Tibial nerve (tissue), 4 donors: ENCODE results near the gene SIM1.

Experiments used
- EP300 ChIP-seq, 2 donors: sonication (generic); formaldehyde crosslinking; IDR thresholded peaks; one replicate each; pipeline ENCODE4 v1.6.1; 2017; ENCODE audit warnings: antibody characterized with exemption in 2 of 2, mild to moderate bottlenecking in 1 of 2
- TF ChIP-seq, protein P1 (sequence below), 5 experiments: fragments of 200-600 bp in 3 of 5; fragments of 450-650 bp in 2 of 5; sonication (generic) in 3 of 5; IDR thresholded peaks; one replicate each; pipeline ENCODE4 v1.5.1; 2016 to 2019; ENCODE audit warnings: antibody characterized with exemption in 5 of 5, mild to moderate bottlenecking in 3 of 5, moderate library complexity in 2 of 5

DNA sequence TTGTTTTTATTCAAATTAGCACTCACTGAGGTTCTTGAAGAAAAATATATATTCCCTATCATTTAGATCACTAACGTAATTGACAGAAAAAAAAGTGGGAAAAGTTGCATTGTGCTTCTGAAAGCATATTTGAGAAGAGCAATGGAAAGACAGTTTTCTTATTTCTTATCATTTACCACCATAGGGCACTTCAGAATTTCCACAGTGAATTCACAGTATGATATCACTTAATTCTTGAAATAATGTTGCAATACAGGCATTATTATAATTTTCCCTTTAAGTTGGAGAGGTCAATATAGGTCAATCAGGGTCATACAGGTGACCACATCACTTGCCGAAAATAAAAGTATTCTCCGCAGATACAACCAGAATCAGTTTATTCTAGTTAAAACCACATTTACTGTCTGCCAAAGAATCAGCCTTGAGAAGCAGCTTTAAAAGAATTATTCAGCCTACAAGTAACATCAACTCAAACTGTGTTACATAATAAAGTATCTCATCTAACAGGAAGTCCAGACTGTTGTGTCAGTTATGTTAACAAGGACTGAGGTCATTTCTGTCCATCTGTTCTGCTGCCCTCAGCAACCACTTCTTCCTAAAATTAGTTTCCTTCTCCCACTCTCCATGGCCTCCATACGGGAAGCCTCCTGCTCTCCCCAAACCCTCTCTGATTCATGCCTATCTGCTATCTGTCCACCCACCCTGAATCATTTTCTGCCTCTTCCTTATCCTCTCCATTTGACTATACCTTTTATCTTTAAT lies 121.2 kb downstream of the SIM1 start:
- TF ChIP-seq, protein P1, sequence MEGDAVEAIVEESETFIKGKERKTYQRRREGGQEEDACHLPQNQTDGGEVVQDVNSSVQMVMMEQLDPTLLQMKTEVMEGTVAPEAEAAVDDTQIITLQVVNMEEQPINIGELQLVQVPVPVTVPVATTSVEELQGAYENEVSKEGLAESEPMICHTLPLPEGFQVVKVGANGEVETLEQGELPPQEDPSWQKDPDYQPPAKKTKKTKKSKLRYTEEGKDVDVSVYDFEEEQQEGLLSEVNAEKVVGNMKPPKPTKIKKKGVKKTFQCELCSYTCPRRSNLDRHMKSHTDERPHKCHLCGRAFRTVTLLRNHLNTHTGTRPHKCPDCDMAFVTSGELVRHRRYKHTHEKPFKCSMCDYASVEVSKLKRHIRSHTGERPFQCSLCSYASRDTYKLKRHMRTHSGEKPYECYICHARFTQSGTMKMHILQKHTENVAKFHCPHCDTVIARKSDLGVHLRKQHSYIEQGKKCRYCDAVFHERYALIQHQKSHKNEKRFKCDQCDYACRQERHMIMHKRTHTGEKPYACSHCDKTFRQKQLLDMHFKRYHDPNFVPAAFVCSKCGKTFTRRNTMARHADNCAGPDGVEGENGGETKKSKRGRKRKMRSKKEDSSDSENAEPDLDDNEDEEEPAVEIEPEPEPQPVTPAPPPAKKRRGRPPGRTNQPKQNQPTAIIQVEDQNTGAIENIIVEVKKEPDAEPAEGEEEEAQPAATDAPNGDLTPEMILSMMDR (IDR thresholded peaks at IDR 0.05) = no peak
- no peak for TF ChIP-seq EP300 (IDR thresholded peaks at IDR 0.05)
